Measurements from ENCODE around the gene TMEM45B.
A peak's percentile ranks its signal among the peaks of the same experiment; 100 is the strongest.
"Not testable (repeated sequence)": the region's sequence is repeated elsewhere in the genome, so short reads cannot be mapped to it uniquely, and the experiment has no call there.

The TMEM45B gene
- total RNA-seq = 1.8 to 61.3 (median 14.1) reads per million in 3 experiments

DNA sequence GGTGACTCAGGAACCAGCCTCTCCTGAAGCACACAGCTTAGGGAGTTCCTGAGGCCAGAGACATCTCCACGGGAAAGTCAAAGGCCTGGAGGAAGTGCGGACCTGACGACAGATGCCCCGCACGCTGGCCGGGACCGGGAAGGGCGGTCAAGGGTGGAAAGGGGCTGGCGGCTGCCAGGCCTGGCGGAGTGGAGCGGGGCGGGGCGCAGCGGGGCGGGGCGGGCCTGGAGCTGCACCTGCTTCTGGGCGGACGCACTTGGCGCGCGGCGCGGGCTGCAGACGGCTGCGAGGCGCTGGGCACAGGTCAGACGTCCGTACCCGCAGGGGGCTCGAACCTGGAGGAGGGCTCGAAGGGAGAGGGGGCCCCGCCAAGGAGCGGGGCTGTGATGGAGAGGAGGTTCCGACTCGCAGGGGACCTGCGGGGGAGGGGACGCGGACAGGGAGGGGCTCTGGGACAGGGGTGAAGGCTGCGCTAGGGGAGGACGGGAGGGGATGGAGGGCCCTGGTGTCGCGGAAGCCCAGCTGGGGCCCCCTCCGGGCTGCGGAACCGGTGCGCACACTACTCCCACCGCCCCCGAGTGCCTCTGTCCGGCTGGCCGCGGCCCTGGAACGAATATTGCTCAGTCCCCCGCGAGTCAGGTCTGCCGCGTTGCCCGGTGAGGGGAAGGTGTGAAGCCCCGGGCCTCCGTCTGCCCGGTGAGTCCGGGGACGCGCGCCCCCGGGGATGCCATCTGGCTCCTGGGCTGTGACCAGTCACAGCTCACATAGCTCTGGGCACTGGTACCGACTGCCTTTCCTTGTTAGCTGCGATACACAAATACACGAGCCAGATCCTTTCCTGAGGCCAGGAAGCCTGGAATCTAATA lies at the start of gene TMEM45B:
Gene TMEM45B, plus strand, starts transcription at position 253 of the 866 bp plus-strand sequence. CDS start 36,635 bp downstream, outside the sequence.
- peak; percentile 34 for DNase-seq

DNA sequence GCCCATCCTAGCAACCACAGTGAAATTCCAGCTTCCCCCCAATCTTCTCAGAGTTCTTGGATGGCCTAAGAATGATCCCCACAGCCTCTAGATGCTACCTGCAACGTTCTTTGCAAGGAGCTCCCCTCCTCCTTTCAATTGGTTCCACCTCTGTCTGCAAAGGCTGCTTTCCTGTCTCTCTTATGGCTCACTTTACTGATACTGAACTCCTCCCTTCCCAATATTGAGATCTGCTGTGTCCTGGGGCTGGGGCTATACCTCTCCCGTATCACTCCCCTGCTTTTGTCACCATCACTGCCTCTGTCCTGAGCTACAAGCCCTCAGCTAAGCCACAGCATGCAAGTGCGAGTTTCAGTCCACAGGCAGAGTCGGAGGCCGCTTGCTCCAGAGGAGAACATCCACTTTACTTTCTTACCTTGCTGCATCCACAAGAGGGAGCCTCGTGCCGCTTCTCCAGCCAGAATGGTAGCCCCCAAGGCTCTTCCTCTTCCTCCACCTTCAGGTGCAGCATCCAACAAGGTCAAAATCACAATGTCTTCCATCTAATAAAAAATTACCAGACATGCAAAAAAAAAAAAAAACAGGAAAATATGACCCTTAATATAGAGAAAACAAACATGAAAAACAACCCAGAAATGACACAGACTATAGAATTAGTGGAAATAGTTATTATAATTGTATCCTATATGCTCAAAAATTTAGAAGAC lies 48.6 kb upstream of the TMEM45B start:
- DNase-seq = peak; percentile 21

DNA sequence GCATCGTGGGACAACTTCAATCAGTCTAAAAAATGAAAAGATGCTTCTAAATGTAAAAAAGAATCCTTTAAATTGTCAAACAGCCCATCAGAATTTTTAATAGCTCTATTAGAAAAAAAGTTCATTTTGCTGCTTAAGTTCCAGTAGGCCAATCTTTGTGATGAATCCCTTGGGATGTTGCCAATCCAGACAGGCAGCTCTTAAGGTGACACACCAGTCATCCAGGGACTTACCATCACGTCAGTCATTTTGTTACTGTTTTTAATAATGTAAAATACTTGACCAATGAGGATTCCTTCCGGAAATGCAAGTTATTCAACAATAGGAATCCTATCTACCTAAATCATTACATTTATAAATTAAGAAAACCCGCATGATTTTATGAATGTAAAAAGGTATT lies 47.8 kb upstream of the TMEM45B start:
- DNase-seq = no peak

DNA sequence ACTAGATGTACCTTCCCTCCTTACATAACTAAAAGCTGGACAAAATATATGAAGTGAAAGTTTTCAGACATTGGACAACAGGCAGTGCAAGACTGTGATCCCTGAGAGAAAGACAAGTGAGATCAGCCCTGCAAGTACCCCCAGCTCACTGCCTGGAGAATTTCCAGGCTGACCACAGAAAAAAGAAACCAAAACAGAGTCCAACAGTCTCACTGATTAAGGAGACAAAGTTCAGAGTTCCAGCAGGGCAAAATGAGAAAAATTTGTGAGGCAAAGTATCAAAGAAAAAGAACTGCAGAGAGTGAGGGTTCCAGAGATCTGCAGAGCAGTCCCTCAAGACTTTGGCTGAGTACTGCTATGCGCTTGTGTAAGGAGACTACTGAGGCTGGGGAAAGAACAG lies 47.3 kb upstream of the TMEM45B start:
- DNase-seq = no peak

DNA sequence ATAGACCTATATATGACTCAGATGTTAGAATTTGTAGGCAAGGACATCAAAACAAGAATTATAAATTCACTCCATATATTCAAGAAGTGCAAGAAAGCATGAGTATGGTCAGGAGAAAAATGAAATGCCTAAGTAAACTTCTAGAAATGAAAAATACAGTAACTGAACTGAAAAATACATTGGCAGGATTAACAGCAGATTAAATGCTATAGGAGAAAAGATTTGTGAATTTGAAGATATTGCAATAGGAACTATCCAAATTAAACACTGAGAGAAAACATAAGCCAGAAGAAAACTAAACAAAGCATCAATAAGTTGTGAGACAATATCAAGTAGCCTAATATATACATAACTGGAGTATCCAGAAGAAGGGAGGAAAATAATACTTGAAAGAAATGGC lies 46.6 kb upstream of the TMEM45B start:
- DNase-seq = no peak

DNA sequence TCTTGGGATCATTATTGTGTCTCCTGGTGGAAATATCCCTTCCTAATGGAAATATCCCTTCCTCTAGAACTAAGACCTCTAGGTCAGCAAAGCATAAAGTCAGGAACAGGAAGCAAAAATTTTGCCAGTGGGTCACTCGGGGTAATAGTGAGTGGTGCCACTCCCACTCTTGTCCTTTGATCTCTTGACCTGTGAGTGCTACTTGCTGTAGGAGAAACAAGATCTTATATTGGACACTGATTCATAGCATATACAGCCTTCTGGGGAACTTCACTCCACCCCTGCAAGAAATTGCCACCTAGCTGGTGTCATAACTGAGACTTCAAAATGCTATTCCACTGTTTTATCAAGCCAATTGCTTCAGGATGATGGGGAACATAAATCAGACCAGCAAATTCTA lies 44.7 kb upstream of the TMEM45B start:
- no peak for DNase-seq

DNA sequence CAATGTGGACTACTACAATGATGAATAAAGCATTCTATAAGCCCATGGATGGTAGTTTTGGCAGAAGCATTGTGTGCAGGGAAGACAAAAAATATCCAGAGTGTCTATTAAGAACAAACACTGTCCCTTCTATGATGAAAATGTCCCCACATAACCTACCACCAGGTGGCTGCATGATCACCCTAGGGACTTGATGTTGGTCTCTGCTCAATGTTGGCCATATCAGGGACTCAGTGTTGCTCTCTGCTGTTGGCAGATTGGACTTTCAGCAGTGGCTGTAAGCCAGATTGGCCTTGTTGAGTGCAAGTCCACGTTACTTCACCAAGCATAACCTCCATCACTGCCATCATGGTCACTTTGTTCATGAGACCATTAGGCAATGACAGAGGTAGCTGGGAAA lies 44.2 kb upstream of the TMEM45B start:
- DNase-seq = not testable (repeated sequence)

DNA sequence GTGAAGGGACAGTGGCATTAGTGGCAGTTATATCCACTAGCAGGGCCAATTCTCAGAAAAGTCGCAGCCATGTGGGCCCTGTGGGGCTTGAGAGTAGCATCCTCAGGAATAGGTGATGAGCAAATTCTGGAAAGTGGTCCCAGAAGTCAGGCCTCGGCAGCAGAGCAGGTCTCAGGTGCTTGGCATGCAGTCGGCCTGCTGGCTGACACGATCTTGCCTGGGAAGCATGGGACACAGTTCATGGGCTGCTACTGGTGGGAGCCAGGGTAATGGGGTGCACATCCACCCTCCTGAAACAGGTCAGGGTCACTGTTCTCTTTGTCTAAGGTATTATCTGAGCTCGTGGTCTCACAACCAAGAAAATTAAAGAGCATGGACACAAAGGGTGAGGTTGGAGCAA lies 36.8 kb upstream of the TMEM45B start:
- DNase-seq = no peak

DNA sequence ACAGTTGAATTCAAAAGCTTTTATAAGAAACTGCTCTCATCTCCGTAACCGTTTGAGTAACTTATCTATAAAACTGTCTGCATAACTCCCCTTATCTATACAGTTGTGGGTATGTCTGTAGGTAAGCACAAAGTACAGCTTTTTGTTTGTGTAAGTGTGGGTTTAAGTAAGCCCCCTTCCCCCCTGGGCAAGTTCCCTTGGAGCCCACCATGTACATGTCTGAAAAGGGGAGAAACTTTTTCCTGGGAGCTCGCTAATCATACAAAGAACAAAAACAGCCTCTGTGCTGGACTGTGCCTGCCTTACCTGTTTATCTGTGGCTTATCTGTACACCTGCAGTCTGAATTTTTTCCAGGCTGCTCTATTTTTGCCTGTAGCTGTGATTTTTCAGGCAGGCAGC lies 36.3 kb upstream of the TMEM45B start:
- DNase-seq = no peak

DNA sequence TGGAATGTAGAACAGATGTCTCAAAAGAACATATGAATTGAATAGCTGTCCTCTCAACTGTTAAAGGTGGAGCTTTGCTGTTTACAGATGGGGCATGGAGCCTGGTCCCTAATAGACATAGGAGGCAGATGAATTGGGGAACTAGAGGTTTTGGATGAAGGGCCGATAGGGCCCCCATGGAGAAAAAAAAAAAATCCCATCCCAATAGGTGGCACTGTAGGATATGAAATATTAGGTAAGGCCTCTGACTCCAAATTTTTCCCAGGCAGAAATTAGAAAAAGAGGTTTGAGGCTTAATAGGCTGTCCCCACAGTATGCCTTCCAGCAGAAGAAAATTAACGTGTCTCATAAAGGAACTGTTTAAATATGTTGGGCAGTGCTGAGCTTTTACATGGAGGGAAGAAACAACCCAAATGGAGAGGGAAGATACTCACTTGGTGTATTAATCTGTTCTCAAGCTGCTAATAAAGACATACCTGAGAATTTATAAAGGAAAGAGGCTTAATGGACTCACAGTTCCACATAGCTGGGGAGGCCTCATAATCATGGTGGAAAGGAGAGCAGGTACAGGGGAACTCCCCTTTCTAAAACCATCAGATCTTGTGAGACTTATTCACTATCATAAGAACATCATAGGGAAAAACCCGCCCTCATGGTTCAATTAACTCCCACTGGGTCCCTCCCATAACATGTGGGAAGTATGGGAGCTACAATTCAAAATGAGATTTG lies 30.1 kb upstream of the TMEM45B start:
- DNase-seq = peak; percentile 20

DNA sequence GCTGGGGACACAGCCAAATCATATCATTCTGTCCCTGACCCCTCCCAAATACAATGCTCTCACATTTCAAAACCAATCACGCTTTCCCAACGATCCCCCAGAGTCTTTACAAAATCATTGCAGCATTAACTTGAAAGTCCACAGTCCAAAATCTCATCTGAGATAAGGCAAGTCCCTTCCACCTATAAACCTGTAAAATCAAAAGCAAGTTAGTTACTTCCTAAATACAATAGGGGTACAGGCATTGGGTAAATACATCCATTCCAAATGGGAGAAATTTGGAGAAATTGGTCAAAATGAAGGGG lies 29.6 kb upstream of the TMEM45B start:
- not testable (repeated sequence) for DNase-seq

DNA sequence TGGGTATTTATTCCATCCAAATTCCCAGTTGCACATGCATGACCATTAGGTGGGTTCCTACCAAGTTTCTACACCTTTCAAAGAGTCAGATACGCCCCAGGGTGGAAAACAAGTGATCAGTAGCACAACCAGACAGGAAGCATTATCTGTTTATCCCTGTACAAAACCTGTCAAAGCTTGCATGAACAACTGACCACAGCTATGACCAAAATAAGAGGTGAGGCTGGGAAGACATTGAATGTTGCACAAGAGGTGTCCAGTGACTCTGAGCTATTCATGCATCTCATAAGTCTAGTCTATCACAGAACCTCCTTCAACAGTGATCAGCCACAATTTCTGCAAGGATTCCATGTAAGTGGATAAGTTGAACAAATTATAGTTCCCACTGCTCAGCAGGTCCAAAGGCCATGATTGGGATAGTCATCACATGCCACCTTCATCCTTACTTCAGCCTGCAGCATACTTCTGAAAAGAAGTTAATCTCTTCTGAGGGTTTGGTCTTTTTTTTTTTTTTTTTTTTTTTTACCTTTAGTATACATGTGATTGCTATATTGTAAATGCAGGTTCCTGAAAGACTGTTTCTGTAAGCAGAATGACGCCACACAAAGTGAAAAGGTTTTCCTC lies 28.0 kb upstream of the TMEM45B start:
- DNase-seq = no peak

DNA sequence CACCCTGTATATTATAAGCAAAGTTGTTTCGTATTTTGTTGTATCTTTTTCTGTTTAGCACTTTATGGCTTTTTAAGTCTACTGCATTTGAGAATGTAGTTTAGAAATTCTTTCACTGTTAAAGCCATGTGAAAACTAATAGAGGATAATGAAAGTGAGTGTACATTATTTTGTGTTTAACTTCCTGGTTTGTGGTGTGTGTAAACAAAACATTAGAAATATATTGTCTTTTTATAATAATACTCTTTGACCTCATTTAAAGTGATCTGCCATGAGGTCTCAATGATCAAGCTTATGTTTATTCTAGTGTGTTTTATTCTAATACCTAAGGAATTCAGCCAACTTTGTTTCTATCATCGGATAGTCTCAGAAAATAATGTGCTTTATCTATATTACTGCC lies 27.4 kb upstream of the TMEM45B start:
- DNase-seq = no peak

DNA sequence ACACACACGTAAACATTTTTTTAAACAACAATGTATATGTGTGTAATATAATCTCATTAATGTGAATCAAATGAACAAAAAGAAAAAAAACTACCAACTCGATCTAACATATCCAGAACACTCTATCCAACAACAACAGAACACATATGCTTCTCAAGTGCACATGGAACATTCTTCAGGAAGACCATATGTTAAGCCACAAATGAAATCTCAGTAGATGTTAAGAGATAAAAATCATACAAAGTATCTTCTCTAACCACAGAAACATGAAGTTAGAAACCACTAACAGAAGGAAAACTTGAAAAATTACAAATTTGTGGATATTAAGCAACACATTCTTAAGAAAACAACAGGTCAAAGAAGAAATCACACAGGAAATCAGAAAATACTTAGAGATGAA lies 25.5 kb upstream of the TMEM45B start:
- no peak for DNase-seq

DNA sequence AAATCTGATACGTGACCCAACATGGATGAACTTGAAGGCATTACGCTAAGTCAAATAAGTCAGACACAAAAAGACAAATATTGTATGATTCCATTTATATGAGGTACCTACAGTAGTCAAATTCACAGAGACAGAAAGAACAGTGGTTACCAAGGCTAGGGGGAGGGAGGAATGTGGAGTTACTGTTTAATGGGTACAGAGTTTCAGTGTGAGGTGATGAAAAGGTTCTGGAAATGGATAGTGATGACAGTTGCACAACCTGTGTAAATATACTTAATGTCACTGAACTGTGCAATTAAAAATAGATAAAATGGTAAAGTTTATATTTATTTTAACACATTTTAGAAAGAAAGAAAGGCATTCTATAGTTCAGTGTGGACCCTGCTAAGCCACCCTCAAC lies 24.1 kb upstream of the TMEM45B start:
- no peak for DNase-seq

DNA sequence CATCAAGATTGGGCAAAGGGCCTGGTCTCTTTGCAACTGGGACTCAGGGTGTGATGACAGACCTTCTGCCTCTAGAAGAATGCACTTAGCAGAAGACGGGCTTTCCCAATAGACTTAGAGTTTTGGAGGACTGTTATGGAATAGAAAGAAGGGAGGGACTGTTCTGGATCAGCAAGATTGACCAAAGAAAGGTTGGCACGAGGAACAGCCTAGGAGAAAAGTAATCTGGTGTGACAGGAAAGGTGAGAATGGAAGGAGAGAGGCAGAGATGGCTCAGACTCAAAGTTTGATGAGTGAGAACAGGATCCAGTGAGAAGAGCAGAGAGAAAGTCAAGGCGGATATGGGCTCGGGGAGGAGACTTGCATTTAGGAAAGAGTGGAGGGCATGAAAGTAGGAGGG lies 23.0 kb upstream of the TMEM45B start:
- DNase-seq = no peak

DNA sequence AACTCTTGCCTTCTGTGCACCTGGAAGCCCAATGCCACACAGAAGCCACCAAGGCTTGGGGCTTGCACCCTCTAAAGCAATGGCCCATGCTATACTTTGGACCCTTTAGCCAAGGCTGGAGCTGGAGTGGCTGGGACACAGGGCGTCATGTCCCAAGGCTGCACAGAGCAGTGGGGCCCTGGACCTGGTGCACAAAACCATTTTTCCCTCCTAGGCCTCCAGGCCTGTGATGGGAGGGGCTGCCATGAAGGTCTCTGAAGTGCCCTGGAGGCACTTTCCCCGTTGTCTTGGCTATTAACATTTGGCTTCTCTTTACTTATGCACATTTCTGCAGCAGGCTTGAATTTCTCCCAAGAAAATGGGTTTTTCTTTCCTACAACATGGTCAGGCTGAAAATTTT lies 20.6 kb upstream of the TMEM45B start:
- no peak for DNase-seq

DNA sequence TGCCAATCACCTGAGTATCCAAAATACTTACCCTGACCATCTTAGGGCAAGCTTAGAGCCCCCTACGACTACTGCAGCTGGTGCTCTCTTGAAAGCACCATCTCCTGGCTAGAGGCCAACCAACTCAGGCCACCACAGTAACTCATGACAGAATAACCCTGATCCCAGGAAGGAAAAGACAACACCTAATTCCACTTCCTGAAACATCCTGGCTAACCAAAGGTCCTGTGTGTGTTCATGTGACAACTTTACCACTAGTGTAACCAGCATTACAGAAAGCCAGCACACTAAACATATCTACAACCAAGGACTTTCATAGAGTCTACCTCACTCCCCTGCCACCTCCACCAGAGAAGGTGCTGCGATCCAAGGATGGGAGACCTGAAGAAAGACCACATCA lies 17.4 kb upstream of the TMEM45B start:
- DNase-seq = no peak

DNA sequence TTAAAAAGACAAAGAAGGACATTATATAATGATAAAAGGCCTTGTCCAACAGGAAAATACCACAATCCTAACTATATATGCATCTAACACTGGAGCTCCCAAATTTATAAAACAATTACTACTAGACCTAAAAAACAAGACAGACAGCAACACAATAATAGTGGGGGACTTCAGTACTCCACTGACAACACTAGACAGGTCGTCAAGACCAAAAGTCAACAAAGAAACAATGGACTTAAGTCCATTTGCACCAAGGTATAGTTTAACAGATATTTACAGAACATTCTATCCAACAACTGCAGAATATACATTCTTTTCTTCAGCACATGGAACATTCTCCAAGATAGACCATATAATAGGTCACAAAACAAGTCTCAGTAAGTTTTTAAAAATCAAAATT lies 15.5 kb upstream of the TMEM45B start:
- DNase-seq = not testable (repeated sequence)

DNA sequence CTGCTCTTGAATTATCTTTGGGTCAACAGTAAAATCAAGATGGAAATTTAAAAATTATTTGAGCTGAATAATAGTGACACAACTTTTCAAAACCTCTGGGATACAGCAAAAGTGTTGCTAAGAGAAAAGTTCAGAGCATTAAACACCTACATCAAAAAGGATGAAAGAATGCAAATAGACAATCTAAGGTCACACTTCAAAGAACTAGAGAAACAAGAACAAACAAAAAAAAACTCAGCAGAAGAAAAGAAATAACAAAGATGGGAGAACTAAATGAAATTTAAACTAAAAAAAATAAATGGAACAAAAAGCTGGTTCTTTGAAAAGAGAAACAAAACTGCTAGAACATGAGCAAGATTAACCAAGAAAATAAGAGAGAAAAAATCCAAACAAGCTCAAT lies 15.0 kb upstream of the TMEM45B start:
- DNase-seq = no peak

DNA sequence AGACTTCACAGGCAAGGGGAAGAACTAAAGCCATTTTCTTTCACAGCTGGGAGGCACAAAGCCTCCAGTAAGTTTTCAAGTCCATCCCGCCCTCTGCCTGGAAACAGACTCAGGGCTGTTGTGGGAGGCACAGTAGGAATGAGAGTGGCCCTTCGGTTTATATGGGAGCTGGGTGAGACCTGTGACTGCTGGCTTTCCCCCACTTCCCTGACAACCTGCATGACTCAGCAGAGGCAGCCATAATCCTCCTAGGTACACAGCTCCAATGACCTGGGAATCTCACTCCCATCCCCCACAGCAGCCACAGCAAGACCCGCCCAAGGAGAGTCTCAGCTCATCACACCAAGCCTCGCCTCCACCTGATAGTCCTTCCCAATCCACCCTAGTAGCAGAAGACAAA lies 12.1 kb upstream of the TMEM45B start:
- no peak for DNase-seq

DNA sequence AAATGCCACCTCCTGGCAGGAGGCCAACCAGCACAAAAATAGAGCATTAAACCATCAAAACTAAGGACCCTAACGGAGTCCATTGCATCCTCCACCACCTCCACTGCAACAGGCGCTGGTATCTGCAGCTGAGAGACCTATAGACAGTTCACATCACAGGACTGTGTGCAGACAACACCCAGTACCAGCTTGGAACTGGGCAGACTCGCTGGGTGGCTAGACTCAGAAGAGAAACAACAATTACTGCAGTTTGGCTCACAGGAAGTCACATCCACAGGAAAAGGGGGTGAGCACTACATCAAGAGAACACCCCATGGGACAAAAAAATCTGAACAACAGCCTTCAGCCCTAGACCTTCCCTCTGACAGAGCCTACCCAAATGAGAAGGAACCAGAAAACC lies 11.6 kb upstream of the TMEM45B start:
- DNase-seq = peak; percentile 49

DNA sequence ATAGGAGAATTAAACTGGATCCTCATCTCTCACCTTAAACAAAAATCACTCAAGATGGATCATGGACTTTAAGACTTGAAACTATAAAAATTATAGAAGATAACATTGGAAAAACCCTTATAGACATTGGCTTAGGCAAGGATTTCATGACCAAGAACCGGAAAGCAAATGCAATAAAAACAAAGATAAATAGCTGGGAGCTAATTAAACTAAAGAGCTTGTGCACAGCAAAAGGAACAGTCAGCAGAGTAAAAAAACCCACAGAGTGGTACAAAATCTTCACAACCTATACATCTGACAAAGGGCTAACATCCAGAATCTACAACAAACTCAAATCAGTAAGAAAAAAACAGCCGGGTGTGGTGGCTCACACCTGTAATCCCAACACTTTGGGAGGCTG lies 7.4 kb upstream of the TMEM45B start:
- DNase-seq = not testable (repeated sequence)
